Stomach (tissue), 4 donors: Measurements from ENCODE around the gene TMOD2.

ENCODE experiments used
- POLR2A ChIP-seq, 4 donors: fragments of 450-650 bp; IDR thresholded peaks; one replicate each; pipeline ENCODE4 v1.6.1; 2016; ENCODE audit warnings: antibody characterized with exemption in 4 of 4, control low read depth in 2 of 4, mild to moderate bottlenecking in 1 of 4, moderate library complexity in 1 of 4
- POLR2AphosphoS5 ChIP-seq, 3 donors: sonication (generic); formaldehyde crosslinking; IDR thresholded peaks; one replicate each; pipeline ENCODE4 v1.6.1; 2016; ENCODE audit warnings: antibody characterized with exemption in 3 of 3
- TF ChIP-seq, protein P1 (sequence below), 7 experiments: fragments of 450-650 bp in 4 of 7; fragments of 200-600 bp in 3 of 7; sonication (generic) in 3 of 7; IDR thresholded peaks; one replicate each; pipeline ENCODE4 v1.5.1; 2016 to 2019; ENCODE audit warnings: antibody characterized with exemption in 7 of 7, control low read depth in 2 of 7, mild to moderate bottlenecking in 1 of 7

DNA sequence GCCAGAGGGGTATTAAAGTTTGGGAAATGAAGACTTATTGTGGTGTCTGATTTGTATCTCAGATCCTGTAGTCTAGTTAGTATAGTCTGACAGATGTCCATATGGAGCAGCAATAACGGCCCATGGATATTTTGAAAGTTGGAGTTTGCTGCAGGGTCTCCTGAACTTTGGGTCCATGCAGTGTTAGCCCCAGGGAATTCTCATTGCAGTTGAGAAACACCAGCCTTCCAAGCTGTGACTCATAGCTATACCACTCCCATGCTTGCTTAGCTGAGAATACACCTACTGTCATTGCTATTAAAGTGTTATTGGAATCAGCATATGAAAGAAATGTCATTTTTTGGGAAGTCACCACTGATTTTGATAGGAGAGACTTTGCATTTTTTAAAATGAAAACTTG is 29.2 kb downstream of the TMOD2 start:
- TF ChIP-seq POLR2A (IDR thresholded peaks at IDR 0.05) (no peak), POLR2AphosphoS5 (IDR thresholded peaks at IDR 0.05) (no peak)
- TF ChIP-seq, protein P1, sequence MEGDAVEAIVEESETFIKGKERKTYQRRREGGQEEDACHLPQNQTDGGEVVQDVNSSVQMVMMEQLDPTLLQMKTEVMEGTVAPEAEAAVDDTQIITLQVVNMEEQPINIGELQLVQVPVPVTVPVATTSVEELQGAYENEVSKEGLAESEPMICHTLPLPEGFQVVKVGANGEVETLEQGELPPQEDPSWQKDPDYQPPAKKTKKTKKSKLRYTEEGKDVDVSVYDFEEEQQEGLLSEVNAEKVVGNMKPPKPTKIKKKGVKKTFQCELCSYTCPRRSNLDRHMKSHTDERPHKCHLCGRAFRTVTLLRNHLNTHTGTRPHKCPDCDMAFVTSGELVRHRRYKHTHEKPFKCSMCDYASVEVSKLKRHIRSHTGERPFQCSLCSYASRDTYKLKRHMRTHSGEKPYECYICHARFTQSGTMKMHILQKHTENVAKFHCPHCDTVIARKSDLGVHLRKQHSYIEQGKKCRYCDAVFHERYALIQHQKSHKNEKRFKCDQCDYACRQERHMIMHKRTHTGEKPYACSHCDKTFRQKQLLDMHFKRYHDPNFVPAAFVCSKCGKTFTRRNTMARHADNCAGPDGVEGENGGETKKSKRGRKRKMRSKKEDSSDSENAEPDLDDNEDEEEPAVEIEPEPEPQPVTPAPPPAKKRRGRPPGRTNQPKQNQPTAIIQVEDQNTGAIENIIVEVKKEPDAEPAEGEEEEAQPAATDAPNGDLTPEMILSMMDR (IDR thresholded peaks at IDR 0.05), result no peak
